Cardiac muscle cell (in vitro differentiated cells and primary cell): ENCODE data around the gene CDH4. TPM values are rescaled to one million over a fixed set of nuclear protein-coding genes. Genes with fewer than 3 reads are reported as not detected.

Source experiments
- DNase-seq, 2 donors: peaks; one replicate each; pipeline versions ENCODE4 v3.0.0 to v3.0.0-alpha.2; 2010 to 2017; ENCODE audit warnings: low read depth in 1 of 2, low spot score in 1 of 2
- H3K27ac ChIP-seq: fragments of 200-600 bp; sonication (generic); 2 replicates; pipeline ENCODE4 v1.5.1; 2016
- H3K27me3 ChIP-seq: fragments of 200-600 bp; sonication (generic); 2 replicates; pipeline ENCODE4 v1.6.0; 2016; ENCODE audit warnings: control low read depth
- H3K36me3 ChIP-seq: fragments of 200-600 bp; sonication (generic); 2 replicates; pipeline ENCODE4 v1.5.1; 2016; ENCODE audit warnings: control low read depth
- H3K4me1 ChIP-seq: fragments of 200-600 bp; sonication (generic); 2 replicates; pipeline ENCODE4 v1.8.1; 2017; ENCODE audit warnings: low read depth, mild to moderate bottlenecking, mixed run types
- H3K4me3 ChIP-seq: fragments of 200-600 bp; sonication (generic); 2 replicates; pipeline ENCODE4 v1.5.1; 2016; ENCODE audit warnings: mild to moderate bottlenecking
- H3K9me3 ChIP-seq: fragments of 200-600 bp; sonication (generic); 2 replicates; pipeline ENCODE4 v1.5.1; 2017; ENCODE audit warnings: low read depth, mild to moderate bottlenecking, control low read depth
- CTCF ChIP-seq: IDR thresholded peaks from 2 replicates; pipeline ENCODE4 v1.5.1; 2012; ENCODE audit warnings: low read depth, mild to moderate bottlenecking, low read length
- polyA plus RNA-seq: library from polyadenylated mRNA; unstranded; fragments of >200 nt; fragmentation: Nextera tagmentation; extraction: Ambion mirVana; gene quantifications from 2 replicates; pipeline ENCODE4 v1.2.1, GENCODE V29; 2016
- total RNA-seq: library from RNA; depleted of rRNA; stranded (reverse); fragments of >200 nt; gene quantifications from 2 replicates; pipeline ENCODE4 v1.2.3, GENCODE V29; 2016

Gene CDH4
- total and polyA plus RNA-seq, 2 experiments from 2014 or later = 0.43 to 0.80 TPM

GRCh38 chr20:61645732-61646131 is 393.7 kb downstream of the CDH4 start:
- H3K4me3 ChIP-seq = no peak overlapping the region

GRCh38 chr20:61646453-61646852 is 394.4 kb downstream of the CDH4 start:
- no peaks in the 10 kb centered on the region for H3K36me3 ChIP-seq
- DNase-seq = no peak
- no peaks in the 10 kb centered on the region for H3K9me3 ChIP-seq
- H3K27ac ChIP-seq = no peak overlapping the region
- no peaks in the 10 kb centered on the region for H3K4me1 ChIP-seq
- no peak overlapping the region for H3K4me3 ChIP-seq
- TF ChIP-seq CTCF = no peak
- no peaks in the 10 kb centered on the region for H3K27me3 ChIP-seq

More at GRCh38 chr20:61645732-61646131, 393.7 kb downstream of the CDH4 start:
- TF ChIP-seq CTCF = no peak
- Histone ChIP-seq H3K27ac (no peak overlapping the region), H3K27me3 (no peaks in the 10 kb centered on the region), H3K4me1 (no peaks in the 10 kb centered on the region), H3K36me3 (no peaks in the 10 kb centered on the region), H3K9me3 (no peaks in the 10 kb centered on the region)
- DNase-seq = no peak

- no peaks in the 10 kb centered on the region for H3K27me3 ChIP-seq
- H3K4me1 ChIP-seq = no peaks in the 10 kb centered on the region
- DNase-seq = no peak
- no peak overlapping the region for H3K4me3 ChIP-seq
- H3K27ac ChIP-seq = no peak overlapping the region
- H3K36me3 ChIP-seq = no peaks in the 10 kb centered on the region
- no peaks in the 10 kb centered on the region for H3K9me3 ChIP-seq
- TF ChIP-seq CTCF = no peak
Observed at GRCh38 chr20:61646986-61647385, 394.9 kb downstream of the CDH4 start.

GRCh38 chr20:61647702-61648101 is 395.6 kb downstream of the CDH4 start:
- no peak for TF ChIP-seq CTCF
- H3K27me3 ChIP-seq = no peaks in the 10 kb centered on the region
- no peaks in the 10 kb centered on the region for H3K9me3 ChIP-seq
- no peaks in the 10 kb centered on the region for H3K4me1 ChIP-seq
- H3K36me3 ChIP-seq = no peaks in the 10 kb centered on the region
- H3K27ac ChIP-seq = no peak overlapping the region
- no peak for DNase-seq
- no peak overlapping the region for H3K4me3 ChIP-seq

- Histone ChIP-seq H3K4me1 (no peaks in the 10 kb centered on the region), H3K27ac (no peak overlapping the region), H3K36me3 (no peaks in the 10 kb centered on the region), H3K27me3 (no peaks in the 10 kb centered on the region), H3K9me3 (no peaks in the 10 kb centered on the region), H3K4me3 (no peak overlapping the region)
- no peak for TF ChIP-seq CTCF
- DNase-seq = no peak
Observed at GRCh38 chr20:61649105-61649859, 397.2 kb downstream of the CDH4 start.
